Epithelial cell of prostate (primary cell): ENCODE results near the gene SV2B.
"Not testable (repeated sequence)": the region's sequence is repeated elsewhere in the genome, so short reads cannot be mapped to it uniquely, and the experiment has no call there.

Experiments used
- DNase-seq: peaks from one replicate; pipeline ENCODE4 v3.0.0-alpha.2; 2011; ENCODE audit warnings: low read depth, low spot score
- H3K27ac ChIP-seq: fragments of 450-650 bp; 2 replicates; pipeline ENCODE4 v1.5.1; 2017; ENCODE audit warnings: mild to moderate bottlenecking

SV2B gene

GRCh38 chr15:91099995-91100813 lies at the start of gene SV2B:
Gene SV2B, plus strand, starts transcription at chr15:91100257. Its CDS starts 126,007 bp downstream, at chr15:91226264.
- no peak for DNase-seq

GRCh38 chr15:91051248-91051647 lies 48.8 kb upstream of the SV2B start:
- DNase-seq = no peak
- no peak overlapping the region for H3K27ac ChIP-seq

More at GRCh38 chr15:91099995-91100813, at the start of gene SV2B:
- H3K27ac ChIP-seq = no peak within 1 kb of the TSS

DNA sequence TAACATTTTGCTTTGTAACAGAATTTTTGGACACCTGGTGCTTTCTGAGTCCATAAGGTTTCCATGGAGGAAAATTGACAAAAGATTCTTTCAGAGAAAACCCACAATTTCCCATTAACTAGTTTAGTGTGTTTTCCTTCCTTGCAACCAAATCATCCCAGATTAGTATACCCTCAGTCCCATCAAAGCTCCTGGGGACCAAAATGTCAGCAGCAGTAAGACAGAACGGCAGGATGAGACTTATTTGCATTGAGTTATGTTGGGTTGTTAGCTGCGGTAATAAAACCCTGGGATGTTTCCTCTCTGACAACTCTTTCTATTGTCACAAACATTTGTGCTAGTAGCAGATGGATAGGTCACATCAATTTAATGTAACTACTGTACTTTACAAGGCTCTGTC lies 45.2 kb upstream of the SV2B start:
- H3K27ac ChIP-seq = no peak overlapping the region
- no peak for DNase-seq

- no peak overlapping the region for H3K27ac ChIP-seq
- peak; percentile 16 for DNase-seq
These were observed 44.3 kb upstream of the SV2B start for GRCh38 chr15:91055548-91056331.

- no peak for DNase-seq
- no peak overlapping the region for H3K27ac ChIP-seq
These were observed 38.8 kb upstream of the SV2B start for GRCh38 chr15:91061230-91061629.

- no peak overlapping the region for H3K27ac ChIP-seq
- DNase-seq = no peak
These were observed 38.1 kb upstream of the SV2B start for GRCh38 chr15:91061997-91062396.

DNA sequence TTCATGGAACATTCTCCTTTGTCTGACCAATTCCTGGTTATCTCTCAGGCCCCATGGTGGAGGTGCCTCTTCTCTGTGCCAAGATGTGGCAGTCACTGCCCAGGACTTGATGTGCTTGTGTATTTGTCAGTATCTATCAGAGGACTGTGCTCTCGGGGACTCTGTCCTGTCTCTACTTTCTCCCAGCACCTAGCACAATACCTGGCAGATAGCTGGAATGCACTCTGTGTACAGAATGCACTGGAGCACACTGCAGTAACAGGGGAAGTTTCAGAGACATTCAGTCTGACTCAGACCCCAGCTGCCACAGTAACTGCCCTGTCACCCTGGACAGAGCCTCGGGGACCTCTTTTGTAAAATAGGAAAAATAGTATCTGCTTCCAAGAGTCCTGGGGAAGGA lies 34.6 kb upstream of the SV2B start:
- no peak overlapping the region for H3K27ac ChIP-seq
- no peak for DNase-seq

DNA sequence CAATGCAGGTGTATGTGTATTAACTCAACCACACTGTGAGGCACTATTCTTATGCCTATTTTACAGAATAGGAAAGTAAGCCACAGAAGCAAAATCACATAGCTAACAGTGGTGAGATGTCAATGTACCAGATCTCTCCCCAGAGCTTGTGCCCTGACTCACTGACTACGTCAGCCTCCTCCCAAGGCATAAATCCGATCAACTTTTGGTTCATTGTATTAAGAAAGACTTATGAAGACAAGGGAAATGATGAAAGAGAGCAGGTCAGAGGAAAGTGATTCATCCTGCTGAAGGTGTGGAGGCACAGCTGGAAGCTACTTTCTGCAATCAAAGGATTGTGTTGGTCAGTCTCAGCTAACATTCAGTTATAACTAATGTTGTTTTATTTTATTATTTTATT lies 33.0 kb upstream of the SV2B start:
- peak; percentile 78 for DNase-seq

GRCh38 chr15:91068436-91068835 lies 31.6 kb upstream of the SV2B start:
- peak; percentile 36 for DNase-seq
- no peak overlapping the region for H3K27ac ChIP-seq

More for the DNA sequence above, 33.0 kb upstream of the SV2B start:
- H3K27ac ChIP-seq = peak overlapping the region; percentile 62

DNA sequence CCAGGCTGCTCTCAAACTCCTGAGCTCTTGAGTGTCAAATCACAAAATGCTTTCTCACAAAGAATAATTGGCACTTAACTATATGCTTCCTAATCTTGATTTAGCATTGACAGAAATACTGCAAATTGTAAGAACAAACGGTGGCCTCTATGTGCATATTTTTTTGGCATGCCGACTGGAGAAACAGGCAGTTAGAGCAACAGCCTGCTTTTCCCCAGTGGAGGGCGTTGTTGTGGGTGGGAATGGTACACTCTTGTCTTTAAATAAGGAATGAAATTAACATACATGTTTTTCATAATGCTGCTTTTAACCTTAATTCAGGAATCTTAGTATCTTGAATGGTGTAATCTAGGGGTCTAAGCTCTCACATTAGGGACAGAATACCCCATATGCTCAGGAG lies 31.1 kb upstream of the SV2B start:
- H3K27ac ChIP-seq = no peak overlapping the region
- DNase-seq = no peak

DNA sequence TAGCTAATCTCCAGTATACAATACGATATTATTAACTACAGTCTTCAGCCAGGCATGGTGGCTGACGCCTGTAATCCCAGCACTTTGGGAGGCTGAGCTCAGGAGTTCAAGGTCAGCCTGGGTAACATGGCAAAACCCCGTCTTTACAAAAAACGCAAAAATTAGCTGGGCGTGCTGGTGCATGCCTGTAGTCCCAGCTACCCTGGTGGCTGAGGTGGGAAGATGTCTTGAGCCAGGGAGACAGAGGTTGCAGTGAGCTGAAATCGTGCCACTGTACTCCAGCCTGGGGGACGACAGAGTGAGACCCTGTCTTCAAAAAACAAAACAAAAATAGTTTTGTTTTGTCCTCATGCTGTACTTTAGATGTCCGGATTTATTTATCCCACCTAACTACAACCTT lies 29.2 kb upstream of the SV2B start:
- no peak overlapping the region for H3K27ac ChIP-seq
- no peak for DNase-seq

DNA sequence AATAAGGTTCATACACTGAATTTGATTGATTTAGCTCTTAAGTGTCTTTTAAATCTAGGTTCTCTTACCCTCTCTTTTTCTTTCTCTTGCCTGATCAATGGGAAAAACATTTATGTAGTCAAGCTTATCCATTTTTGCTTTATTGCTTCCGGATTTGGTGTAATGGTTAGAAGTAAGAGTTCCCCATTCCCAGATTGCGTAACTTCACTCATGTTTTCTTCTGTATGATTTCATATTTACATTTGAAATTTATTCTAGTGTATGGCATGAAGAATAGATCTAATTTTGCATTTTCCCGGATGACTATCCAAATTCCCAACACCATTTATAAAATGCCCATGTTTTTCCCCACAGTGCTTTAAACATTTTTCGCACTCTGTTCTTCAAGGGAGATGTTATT lies 27.9 kb upstream of the SV2B start:
- H3K27ac ChIP-seq = no peak overlapping the region
- no peak for DNase-seq

DNA sequence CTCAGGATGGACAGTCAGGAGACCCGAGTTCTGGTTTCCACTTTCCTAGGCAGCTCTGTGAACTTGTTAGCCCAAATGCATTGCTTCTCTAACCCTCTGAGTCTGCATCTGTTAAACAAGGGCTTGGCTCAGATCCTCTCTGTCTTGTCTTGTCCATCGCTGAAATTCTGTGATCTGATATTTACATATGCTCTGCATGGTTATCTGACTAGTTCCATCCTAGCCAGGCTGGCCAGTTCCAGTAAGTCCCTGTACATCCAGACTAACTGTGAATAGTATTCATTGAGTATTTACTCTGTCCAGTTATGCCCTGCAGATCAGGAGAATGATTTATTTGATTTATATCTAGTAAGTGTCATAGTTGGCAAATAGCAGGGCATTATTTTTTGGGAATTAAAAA lies 27.0 kb upstream of the SV2B start:
- no peak for DNase-seq
- no peak overlapping the region for H3K27ac ChIP-seq

DNA sequence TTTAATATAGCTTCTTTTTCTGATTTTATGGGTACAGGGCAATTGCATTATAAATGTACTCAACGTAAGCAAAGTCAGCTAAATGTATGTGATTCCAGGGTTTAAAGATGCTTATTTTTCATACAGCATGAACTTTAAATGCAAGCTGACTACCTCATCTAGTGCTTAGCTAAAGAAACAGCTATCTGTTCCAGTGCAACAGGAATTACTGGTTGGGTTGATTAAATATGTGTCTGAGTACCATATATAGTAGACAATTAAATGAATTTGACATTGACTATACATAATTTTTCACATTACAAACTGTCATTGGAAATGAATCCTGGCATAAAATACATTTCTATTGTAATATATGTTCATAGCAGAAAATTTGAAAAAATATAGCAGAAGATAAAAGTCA lies 26.3 kb upstream of the SV2B start:
- no peak overlapping the region for H3K27ac ChIP-seq
- DNase-seq = no peak

DNA sequence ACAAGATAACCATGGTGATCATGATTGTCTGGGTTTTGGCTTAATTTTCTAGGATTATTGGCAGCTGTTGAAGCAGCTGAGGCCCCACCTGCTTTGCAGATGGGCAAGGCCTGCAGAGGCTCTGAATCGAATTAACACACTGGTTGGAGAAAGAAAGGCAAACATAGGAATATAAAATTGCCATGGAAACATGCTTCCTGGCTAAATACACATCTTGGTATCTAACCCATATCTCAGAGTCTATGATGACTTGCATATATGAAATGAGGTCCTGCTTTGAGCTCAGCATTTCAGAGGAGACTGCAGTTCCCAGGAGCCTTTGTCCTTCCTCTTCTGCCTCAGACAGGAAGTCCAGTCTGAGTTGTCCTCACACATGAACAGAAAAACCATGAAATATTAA lies 24.3 kb upstream of the SV2B start:
- H3K27ac ChIP-seq = no peak overlapping the region
- no peak for DNase-seq

GRCh38 chr15:91077029-91077428 lies 23.0 kb upstream of the SV2B start:
- no peak overlapping the region for H3K27ac ChIP-seq
- no peak for DNase-seq

GRCh38 chr15:91093866-91094265 lies 6.2 kb upstream of the SV2B start:
- H3K27ac ChIP-seq, DNase-seq: not testable (repeated sequence)

- DNase-seq = no peak
- H3K27ac ChIP-seq = no peak overlapping the region
These were observed 1.6 kb upstream of the SV2B start for GRCh38 chr15:91098451-91098850.

DNA sequence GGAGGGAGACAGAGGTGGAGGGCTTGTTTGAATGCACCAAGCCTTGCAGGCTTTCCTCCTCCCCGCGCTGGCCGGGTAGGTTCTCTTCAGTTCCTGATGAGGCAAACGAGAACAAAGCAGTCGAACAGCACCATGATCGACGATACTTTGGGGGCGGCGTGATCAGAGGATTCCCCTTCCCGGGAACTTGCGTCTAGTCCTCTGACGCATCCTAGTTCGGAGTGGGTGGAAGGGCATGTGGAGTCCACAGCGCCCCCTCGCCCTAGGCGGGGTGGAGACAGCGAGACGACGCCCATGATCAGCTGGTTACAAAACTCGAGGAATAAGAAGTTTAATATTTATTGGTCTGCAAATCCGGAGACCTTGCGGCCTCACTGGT lies 452 bp upstream of the SV2B start:
- H3K27ac ChIP-seq = no peak overlapping the region
- DNase-seq = no peak

DNA sequence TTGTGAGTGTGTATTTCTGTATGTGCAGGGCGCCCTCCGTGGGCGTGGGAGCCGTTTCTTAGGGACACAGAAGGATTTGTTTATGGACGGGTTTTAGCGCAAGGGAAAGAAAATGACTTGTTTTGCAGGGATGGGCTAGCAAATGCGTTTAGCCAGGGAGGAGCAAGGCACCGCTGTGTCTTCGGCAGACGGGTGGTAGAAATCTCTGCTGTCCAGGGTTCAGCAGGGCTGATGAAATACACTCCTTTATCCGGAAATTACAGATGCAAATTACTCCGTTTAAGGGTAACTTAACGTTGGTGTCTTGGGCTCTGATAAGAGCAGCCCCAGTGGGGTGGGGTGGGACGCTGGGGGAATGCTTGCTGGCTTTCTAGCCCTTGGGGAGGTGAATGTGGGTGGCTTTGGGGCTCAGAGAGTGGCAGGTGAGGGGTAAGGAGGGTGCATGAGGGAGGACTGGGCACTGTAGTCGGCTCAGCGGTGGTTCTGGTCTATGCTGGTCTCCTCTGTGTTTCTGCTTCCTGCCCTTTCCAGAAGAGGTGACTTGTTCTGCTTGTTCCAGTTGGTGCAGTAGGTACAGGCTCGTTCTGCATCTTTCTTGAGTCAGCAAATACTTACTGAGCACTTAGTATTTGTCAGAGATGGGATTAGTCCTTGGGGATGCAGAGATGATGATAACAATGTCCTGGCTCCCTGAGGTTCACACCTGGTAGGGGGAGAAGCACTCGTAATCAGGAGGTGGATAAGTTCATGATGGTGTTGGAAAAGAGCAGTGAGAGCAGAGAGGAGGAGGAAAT lies 954 bp downstream of the SV2B start:
- no peak overlapping the region for H3K27ac ChIP-seq
- no peak for DNase-seq

GRCh38 chr15:91101608-91101920 lies 1.5 kb downstream of the SV2B start:
- H3K27ac ChIP-seq = no peak overlapping the region

More at GRCh38 chr15:91101608-91101920, 1.5 kb downstream of the SV2B start:
- no peak for DNase-seq
